ENCODE data around the gene ATG2A. TPM values are rescaled to one million over a fixed set of nuclear protein-coding genes. Genes with fewer than 3 reads are reported as not detected.

Gene ATG2A
- total RNA-seq, 1 donor from 2014 or later: 16.3 TPM

- H3K4me1 Mint-ChIP-seq (ENCODE audit: low read depth): peaks cover 19% of the 10 kb centered on the region
- DNase-seq (ENCODE audit: low spot score): no peak
- H3K36me3 Mint-ChIP-seq (ENCODE audit: low read depth): peaks cover 39% of the 10 kb centered on the region
- TF ChIP-seq CTCF (IDR thresholded peaks at IDR 0.05): no peak
- H3K27me3 Mint-ChIP-seq (ENCODE audit: low read depth): no peaks in the 10 kb centered on the region
- H3K4me3 Mint-ChIP-seq (ENCODE audit: unreplicated experiment): no peak overlapping the region
- no peaks in the 10 kb centered on the region for H3K9me3 Mint-ChIP-seq (ENCODE audit: low read depth)
- no peak overlapping the region for H3K27ac Mint-ChIP-seq (ENCODE audit: unreplicated experiment)
Measured at GRCh38 chr11:64929625-64930024, 12.6 kb upstream of the ATG2A start.

- Mint-ChIP-seq H3K36me3 (ENCODE audit: low read depth) (peaks cover 39% of the 10 kb centered on the region), H3K27ac (ENCODE audit: unreplicated experiment) (no peak overlapping the region), H3K4me3 (ENCODE audit: unreplicated experiment) (no peak overlapping the region), H3K27me3 (ENCODE audit: low read depth) (no peaks in the 10 kb centered on the region), H3K4me1 (ENCODE audit: low read depth) (peaks cover 24% of the 10 kb centered on the region), H3K9me3 (ENCODE audit: low read depth) (no peaks in the 10 kb centered on the region)
- DNase-seq (ENCODE audit: low spot score): no peak
- no peak for TF ChIP-seq CTCF (IDR thresholded peaks at IDR 0.05)
Measured at GRCh38 chr11:64928957-64929356, 11.9 kb upstream of the ATG2A start.

GRCh38 chr11:64926689-64927088, 9.7 kb upstream of the ATG2A start:
- peaks cover 27% of the 10 kb centered on the region for H3K4me1 Mint-ChIP-seq (ENCODE audit: low read depth)
- peaks cover 24% of the 10 kb centered on the region for H3K36me3 Mint-ChIP-seq (ENCODE audit: low read depth)
- H3K4me3 Mint-ChIP-seq (ENCODE audit: unreplicated experiment): no peak overlapping the region
- no peak for TF ChIP-seq CTCF (IDR thresholded peaks at IDR 0.05)
- no peaks in the 10 kb centered on the region for H3K9me3 Mint-ChIP-seq (ENCODE audit: low read depth)
- no peak overlapping the region for H3K27ac Mint-ChIP-seq (ENCODE audit: unreplicated experiment)
- H3K27me3 Mint-ChIP-seq (ENCODE audit: low read depth): no peaks in the 10 kb centered on the region
- no peak for DNase-seq (ENCODE audit: low spot score)

GRCh38 chr11:64925536-64926436, 8.8 kb upstream of the ATG2A start:
- Mint-ChIP-seq H3K4me1 (ENCODE audit: low read depth) (peaks cover 27% of the 10 kb centered on the region), H3K27me3 (ENCODE audit: low read depth) (no peaks in the 10 kb centered on the region), H3K9me3 (ENCODE audit: low read depth) (no peaks in the 10 kb centered on the region), H3K27ac (ENCODE audit: unreplicated experiment) (no peak overlapping the region), H3K4me3 (ENCODE audit: unreplicated experiment) (peak overlapping the region; percentile 94), H3K36me3 (ENCODE audit: low read depth) (peaks cover 18% of the 10 kb centered on the region)
- DNase-seq (ENCODE audit: low spot score): no peak
- no peak for TF ChIP-seq CTCF (IDR thresholded peaks at IDR 0.05)

GRCh38 chr11:64924910-64925284, 7.9 kb upstream of the ATG2A start:
- no peak for DNase-seq (ENCODE audit: low spot score)
- Mint-ChIP-seq H3K4me1 (ENCODE audit: low read depth) (peaks cover 27% of the 10 kb centered on the region), H3K36me3 (ENCODE audit: low read depth) (peaks cover 9% of the 10 kb centered on the region), H3K9me3 (ENCODE audit: low read depth) (no peaks in the 10 kb centered on the region), H3K27me3 (ENCODE audit: low read depth) (no peaks in the 10 kb centered on the region), H3K4me3 (ENCODE audit: unreplicated experiment) (peak overlapping the region; percentile 94), H3K27ac (ENCODE audit: unreplicated experiment) (peak overlapping the region; percentile 75)
- TF ChIP-seq CTCF (IDR thresholded peaks at IDR 0.05): no peak

All from chondrocyte (in vitro differentiated cells).